DMS153 treated with DMSO at 0.1 percent for 48 hours (cell line): Measurements from ENCODE around the gene GPATCH2L.

Experiments used
- DNase-seq: peaks from one replicate; lab custom pipeline; 2025; ENCODE audit not compliant: unreplicated experiment; lab: John Stamatoyannopoulos, UW

GPATCH2L gene

DNA sequence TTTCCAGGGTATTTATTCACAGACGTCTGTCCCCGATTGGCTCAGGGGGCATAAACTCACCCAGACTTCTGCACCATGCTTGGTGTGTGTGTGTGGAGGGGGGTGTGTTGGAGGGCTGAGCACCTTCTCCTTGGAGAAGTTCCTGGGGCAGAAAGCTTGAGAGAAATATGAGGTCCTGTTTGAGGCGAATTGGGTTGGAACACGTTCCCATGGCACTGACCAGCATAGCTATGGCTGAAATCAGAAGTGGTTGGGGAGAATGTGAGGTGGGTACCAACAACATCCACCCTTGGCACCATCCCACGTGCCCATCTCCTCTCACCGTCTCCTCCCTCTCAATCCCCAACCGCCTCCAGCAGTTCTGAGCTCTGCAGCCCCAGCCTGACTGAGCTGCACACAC lies 16.0 kb upstream of the GPATCH2L start:
- DNase-seq = no peak

DNA sequence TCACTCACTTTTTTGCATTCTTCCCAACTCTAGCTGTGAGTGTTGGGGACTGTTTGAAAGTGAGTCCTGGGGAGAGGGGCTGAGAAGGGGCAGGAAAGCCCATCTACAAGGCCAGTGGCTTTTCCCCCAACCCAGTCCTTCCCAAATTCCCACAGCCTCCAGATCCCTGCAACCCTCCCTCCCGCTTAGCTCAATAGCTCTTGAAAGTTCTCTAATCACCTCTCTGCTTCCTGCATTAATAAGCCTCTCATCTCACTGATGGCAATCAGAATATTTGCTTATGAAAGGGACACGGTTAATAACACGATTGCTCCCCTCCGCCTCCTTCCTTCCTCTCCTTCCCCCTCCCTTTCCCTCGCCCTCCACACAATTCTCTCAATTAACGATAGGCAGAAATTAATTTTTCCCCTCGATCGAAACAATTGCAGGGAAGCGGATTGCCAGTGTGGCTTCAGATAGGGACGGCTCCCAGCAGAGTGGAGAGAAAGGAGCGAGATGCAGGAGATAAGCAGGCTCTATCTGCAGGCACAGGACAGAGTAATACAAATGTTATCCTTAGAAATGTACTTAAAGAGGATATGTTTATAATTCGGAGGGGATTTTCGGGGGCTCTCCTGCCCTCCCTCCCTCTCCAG lies 15.1 kb upstream of the GPATCH2L start:
- DNase-seq = no peak

DNA sequence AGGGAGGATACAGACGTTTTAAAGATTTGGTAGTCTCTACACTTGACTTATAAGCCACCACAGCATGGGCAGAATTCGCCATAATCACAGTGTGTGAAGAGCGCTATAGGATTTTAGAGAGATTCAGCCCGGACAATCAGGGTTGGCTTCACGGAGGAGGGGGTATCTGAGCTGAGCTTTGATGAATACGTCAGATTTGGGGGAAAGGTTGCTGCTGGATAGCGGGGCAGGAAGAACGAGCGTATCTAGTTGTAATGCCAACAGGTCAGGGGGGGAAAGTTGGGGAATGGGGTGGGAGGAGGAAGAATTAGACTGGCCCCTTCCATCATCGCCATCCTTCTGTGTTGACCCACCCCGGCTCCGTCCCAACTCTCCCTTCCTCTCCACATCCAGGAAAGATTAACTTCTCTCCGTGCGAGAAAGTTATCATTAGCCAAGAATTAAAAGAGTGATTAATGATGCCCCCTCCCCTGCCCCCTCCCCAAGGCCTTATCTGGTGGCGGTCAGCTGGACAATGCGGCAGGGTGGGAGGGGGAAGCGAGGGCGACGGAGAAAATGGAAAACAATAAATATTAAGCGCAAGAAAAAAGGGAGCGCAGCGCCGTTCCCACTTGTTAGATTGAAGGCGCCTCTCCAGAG lies 13.5 kb upstream of the GPATCH2L start:
- DNase-seq = no peak

DNA sequence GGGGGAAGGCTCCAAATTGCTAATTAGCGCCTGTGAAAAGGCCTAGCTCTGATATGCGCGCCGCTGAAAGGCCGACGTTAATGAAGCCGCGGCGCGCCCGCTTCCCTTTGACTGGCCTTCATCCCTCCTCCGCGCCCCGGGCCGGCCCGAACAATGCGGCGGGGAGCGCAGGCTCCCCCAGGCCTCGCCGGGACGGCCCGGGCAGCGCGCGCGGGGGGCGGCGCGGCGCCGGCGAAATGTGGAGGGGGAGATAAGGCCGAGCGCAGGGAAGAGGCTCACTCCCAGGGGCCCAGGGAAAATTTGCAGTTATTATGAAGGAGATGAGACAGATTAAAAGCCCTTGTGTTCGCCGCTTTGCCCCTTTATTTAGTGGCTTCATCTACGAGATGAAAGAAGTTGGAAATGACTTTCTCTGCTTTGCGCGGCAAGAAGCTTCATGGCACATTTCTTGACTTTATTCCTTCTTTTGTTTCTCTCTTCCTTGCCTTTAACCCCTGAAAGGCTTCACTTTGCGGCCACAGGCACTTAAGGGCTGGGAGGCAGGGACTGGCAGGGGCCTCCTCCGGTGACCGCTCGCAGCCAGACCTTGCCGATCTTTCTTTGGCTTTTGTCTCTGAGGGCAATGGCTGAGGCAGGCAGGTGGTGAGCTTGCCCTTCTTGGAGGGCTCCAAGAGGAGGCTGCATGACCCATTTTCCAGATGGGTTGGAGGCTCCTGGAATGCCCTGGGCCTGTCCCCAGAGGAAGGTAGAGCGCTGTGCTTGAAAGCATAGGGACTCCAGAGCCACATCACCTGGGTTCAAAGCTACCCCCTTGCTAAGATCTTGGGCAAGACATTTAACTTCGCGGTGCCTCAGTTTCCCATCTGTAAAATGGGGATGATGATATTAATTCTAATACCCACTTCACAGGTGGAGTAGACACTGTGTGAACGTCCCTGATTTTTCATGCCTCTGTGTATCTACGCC lies 12.7 kb upstream of the GPATCH2L start:
- DNase-seq = no peak

DNA sequence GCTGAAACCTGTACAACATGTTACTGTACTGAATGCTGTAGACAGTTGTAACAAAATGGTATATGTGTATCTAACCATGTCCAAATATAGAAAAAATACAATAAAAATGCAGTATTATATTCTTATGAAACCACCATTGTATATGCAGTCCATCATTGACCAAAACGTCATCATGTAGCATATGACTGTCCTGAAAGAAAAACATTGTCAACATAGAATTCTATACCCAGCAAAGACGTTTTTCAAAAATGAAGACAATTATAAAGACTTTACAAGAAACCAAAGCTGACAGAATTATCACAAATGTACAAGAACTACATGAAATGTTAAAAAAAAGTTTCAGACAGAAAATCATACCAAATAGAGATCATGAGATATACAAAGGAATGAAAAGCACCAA lies 8.1 kb upstream of the GPATCH2L start:
- DNase-seq = no peak

DNA sequence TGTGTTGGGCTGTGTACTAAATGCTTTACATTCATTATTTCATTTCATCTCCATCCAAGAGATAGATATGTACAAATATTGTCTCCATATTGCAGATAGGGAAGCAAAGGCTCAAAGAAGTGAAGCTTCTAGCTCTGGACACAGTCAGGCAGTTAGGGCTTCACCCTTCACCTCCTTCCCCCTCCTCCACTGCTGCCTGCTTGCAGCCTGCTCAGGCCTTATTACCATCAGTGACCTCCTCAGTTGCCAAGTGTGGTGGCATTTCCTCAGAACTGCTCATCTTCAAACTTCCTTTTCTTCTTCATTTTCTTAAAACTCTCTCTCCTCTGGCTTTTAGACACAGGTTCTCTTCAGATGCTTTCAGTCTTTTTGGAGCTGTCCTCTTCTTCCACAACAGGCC lies 4.7 kb upstream of the GPATCH2L start:
- no peak for DNase-seq

GRCh38 chr14:76149196-76149595 lies 2.5 kb upstream of the GPATCH2L start:
- no peak for DNase-seq

- DNase-seq = peak; percentile 12
Observed at GRCh38 chr14:76152333-76152681, 585 bp downstream of the GPATCH2L start.

DNA sequence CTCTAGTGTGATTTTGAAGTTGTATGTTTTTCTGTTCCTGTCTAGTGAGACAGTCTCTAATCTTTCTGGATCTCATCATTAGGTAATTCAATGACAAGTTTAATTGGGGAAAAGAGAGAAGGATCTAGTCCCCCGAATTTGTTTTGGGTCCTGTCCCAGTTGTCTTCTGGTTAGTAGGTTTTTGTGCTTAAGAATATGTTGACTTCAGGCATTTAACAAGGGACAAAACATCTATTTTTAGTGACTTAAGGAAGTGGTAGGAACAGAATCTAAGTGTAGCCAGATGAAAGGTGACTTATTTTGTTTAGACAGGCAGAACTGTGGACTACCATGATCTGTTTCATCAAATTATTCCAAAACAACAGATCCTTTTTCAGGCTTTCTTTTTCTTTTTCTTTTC lies 2.2 kb downstream of the GPATCH2L start:
- DNase-seq = no peak

- no peak for DNase-seq
Observed at GRCh38 chr14:76154539-76155126, 2.9 kb downstream of the GPATCH2L start.

DNA sequence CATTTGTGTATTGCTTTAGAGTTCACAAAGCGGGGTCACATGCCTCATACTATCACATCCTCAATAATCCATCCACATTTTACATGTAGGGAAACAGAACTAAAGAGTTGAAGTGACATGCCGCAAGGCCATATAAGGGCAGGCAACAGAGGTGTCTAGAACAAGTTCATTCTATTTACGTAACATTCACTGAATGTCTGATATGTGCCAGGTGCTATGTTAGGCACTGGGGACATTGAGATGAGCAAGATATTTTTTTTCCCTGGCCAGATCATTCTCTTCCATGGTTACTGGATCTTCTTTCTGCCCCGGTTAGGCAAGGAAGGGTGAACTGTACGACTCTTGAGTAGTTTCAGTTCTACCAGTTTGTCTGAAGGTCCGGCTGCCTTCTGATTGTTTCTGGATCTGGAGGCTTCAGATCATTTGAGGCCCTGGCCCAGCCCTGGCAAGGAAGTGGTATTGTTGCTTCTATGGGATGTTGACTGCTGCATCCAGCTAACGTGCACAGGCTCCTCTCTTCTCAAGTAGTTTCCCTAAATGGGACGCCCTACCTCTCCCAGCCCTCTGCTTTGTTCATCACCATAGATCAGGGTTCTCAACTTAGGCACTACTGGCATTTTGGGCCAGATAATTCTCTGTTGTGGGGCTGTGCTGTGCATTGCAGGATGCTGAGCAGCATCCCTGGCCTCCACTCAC lies 12.1 kb downstream of the GPATCH2L start:
- no peak for DNase-seq

DNA sequence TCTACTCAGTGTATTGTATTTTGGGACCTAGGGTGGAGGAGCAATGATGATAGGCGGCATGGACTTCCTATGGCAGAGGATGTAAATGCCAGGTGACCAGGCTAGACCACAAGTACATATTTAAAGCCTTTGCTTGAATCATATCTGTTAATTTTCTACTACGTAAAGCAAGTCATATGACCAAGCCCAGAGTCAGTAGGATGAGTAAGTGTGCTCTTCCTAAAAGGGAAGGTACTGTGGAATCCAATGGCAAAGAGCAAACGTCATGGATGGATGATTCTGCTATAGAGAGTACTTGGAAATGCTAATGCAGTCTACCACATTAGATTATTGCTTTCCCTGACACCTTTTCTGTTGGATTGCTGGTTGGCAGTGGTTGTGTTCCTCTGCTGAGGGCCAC lies 16.8 kb downstream of the GPATCH2L start:
- DNase-seq = no peak

- no peak for DNase-seq
Observed at GRCh38 chr14:76169776-76170175, 18.1 kb downstream of the GPATCH2L start.

DNA sequence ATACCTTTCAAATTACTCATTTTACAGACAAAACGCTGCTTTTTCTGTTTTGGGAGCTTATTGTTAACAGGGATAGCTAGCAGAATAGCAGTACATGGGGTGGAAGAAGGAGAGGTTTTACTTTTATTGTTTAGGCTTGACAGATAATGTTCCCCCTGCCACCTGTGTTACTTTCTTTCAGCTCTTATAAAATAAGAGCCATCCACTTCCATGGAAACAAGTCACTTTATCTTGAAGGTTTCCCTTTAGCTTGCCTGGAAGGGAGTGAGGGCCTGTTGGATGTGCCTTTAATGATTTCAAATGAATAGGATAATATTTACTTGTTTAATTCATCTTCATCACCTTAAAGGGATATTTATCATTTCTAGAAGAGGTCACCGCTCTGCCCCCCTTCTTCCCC lies 23.3 kb downstream of the GPATCH2L start:
- no peak for DNase-seq

- no peak for DNase-seq
Observed at GRCh38 chr14:76175942-76176341, 24.2 kb downstream of the GPATCH2L start.

DNA sequence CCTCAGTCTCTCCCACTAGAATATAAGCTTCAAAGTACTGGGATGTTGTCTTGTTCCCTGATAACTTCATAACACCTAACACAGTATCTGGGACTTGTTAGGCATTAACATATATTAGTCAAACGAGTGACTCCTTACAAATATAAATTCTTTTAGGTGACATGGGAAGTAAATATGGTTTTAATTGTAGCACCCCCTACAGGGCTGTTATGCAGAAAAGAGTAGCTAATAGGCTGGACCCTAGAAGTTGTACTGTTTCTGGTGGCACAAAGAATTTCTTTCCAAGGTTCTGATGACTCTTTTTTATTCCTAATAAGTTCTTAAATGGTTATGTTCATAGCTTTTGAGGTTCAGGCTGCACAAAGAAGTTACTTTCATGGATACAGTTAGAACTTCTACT lies 29.8 kb downstream of the GPATCH2L start:
- DNase-seq = no peak

DNA sequence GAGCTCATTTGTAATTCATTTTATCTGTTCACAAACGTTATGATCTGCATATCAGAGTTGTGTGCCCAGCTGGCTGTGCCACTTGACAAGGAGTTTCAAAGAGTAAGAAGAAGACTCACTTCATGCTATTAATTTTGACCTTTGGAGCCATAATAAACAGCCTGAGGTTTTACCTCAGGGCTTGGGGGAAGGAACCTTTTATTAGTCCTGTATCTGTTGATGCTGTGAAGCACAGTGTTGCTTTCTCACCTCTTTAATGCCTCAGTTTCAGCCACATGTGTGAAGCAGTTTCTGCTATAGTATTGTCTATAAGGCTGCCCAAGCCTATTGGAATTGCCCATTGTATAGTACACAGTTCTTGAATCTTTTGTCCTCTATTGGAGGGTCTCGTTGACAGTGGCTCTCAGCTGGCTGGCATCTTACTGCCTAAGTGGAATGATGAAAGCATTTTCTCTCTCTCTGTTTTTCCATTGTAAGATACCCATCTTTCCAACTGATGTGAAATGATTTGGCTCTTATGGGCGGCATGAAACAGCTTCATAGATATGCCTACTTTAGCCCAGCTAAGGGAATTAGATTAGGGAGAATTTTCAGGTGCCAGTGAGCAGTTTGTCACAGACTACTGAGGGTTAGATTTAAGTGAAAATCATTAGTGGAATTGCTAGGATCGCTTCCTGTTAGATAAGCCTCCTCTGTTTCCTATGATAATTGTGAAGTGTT lies 34.7 kb downstream of the GPATCH2L start:
- no peak for DNase-seq

- DNase-seq = no peak
Observed at GRCh38 chr14:76191297-76191696, 39.6 kb downstream of the GPATCH2L start.

DNA sequence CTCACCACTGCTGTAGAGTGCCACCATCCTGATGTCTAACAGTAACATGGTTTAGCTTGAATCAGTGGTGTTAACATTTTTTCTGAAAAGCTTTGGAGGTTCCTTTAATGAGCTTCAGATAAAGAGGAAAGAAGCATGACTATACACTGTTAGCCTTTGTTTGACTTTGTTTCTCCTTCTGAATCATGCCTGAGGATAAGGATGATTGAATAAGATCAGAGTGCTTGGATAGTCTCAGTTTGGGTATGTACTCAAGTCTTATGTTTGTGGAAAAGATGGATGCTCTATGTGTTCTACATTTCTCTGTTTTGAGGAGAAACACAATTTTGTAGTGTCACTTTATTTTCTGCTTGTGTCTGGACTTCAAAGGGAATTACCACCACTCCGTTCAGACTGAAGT lies 42.0 kb downstream of the GPATCH2L start:
- no peak for DNase-seq

- no peak for DNase-seq
Observed at GRCh38 chr14:76194327-76194726, 42.6 kb downstream of the GPATCH2L start.
